ENCODE data around the gene IGF2BP3.

Gene IGF2BP3

DNA sequence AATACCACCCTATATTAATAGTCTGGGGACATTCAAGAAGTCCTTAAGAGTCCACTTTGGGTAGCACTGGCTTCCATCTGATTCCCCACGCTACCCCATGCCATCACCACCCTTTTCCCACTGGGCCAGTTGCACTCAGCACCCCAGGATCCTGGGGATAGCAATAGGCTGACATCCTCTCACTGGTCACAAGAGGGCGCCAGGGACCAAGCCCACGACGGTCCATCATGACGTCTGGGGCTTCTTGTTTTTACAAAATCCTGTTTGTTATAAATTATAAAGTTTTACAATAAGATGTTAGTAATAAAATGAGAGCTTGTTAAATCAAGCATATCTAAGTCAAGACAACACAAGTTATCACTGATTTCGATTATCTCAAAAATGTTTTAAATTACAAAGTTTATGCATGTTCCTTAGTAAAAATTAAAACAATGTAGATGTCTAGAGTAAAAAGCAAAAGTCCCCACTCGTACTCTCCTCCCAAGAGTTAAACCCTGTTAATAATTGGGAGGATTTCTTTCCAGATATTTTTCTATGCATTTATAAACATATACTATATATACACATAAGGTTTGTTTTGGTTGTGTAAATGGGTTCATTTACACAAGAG is 208.3 kb downstream of the IGF2BP3 start:
- TF ChIP-seq ZFX (IDR thresholded peaks at IDR 0.05; ENCODE audit: borderline replicate concordance), result no peak
- TF ChIP-seq, protein P1, sequence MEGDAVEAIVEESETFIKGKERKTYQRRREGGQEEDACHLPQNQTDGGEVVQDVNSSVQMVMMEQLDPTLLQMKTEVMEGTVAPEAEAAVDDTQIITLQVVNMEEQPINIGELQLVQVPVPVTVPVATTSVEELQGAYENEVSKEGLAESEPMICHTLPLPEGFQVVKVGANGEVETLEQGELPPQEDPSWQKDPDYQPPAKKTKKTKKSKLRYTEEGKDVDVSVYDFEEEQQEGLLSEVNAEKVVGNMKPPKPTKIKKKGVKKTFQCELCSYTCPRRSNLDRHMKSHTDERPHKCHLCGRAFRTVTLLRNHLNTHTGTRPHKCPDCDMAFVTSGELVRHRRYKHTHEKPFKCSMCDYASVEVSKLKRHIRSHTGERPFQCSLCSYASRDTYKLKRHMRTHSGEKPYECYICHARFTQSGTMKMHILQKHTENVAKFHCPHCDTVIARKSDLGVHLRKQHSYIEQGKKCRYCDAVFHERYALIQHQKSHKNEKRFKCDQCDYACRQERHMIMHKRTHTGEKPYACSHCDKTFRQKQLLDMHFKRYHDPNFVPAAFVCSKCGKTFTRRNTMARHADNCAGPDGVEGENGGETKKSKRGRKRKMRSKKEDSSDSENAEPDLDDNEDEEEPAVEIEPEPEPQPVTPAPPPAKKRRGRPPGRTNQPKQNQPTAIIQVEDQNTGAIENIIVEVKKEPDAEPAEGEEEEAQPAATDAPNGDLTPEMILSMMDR (IDR thresholded peaks at IDR 0.05), result peak; percentile 100

DNA sequence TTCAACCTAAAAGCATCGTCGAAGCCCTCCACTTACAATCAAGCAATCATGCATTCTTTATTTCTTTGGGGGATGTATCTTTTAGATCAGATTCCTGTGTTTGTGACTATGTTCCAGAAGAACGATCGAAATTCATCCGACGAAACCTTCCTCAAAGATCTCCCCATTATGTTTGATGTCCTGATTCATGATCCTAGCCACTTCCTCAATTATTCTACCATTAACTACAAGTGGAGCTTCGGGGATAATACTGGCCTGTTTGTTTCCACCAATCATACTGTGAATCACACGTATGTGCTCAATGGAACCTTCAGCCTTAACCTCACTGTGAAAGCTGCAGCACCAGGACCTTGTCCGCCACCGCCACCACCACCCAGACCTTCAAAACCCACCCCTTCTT is 209.9 kb downstream of the IGF2BP3 start:
- no peak overlapping the region for H3K27ac ChIP-seq
- TF ChIP-seq, protein P1 (IDR thresholded peaks at IDR 0.05), result no peak
- TF ChIP-seq ZFX (IDR thresholded peaks at IDR 0.05; ENCODE audit: borderline replicate concordance), result no peak

More for the DNA sequence above, 208.3 kb downstream of the IGF2BP3 start:
- no peak overlapping the region for H3K27ac ChIP-seq

Data from 22Rv1 (cell line).